Neural cell (in vitro differentiated cells): ENCODE data around the gene SLC16A13.

Experiments
- CTCF ChIP-seq: fragments of 450-650 bp; IDR thresholded peaks from 2 replicates; pipeline ENCODE4 v1.5.1; 2014; ENCODE audit warnings: antibody characterized with exemption, mild to moderate bottlenecking, moderate library complexity; ENCODE audit not compliant: poor library complexity, severe bottlenecking
- EZH2 ChIP-seq: fragments of 200-600, 300-800 bp; shearing (Covaris generic), sonication (generic); IDR thresholded peaks from 2 replicates; pipeline ENCODE4 v1.6.1; 2014; ENCODE audit warnings: antibody characterized with exemption, low read length, borderline replicate concordance, mild to moderate bottlenecking; ENCODE audit not compliant: insufficient read depth, poor library complexity, severe bottlenecking
- RAD21 ChIP-seq: fragments of 450-650 bp; conservative IDR thresholded peaks from 2 replicates; pipeline ENCODE4 v1.6.1; 2014; ENCODE audit warnings: antibody characterized with exemption, mild to moderate bottlenecking, moderate library complexity
- REST ChIP-seq: IDR thresholded peaks from 2 replicates; pipeline ENCODE4 v1.6.1; 2012; ENCODE audit warnings: borderline replicate concordance

- TF ChIP-seq EZH2, result no peak
- no peak for TF ChIP-seq CTCF
- TF ChIP-seq RAD21, result no peak
- no peak for TF ChIP-seq REST
These were observed 28.4 kb downstream of the SLC16A13 start for GRCh38 chr17:7064261-7064660.
